Body of pancreas (tissue), 4 donors: ENCODE results near the gene PRR20A.
"Not testable (repeated sequence)": the region's sequence is repeated elsewhere in the genome, so short reads cannot be mapped to it uniquely, and the experiment has no call there.

ENCODE experiments used
- CTCF ChIP-seq, 7 experiments: fragments of 450-650 bp in 4 of 7; fragments of 200-600 bp in 3 of 7; sonication (generic) in 3 of 7; IDR thresholded peaks; one replicate each; pipeline ENCODE4 v1.5.1; 2016 to 2019; ENCODE audit warnings: antibody characterized with exemption in 7 of 7
- POLR2A ChIP-seq, 3 donors: fragments of 450-650 bp; IDR thresholded peaks; one replicate each; pipeline ENCODE4 v1.6.1; 2016; ENCODE audit warnings: antibody characterized with exemption in 3 of 3, mild to moderate bottlenecking in 2 of 3

GRCh38 chr13:57139781-57140180, 937 bp upstream of the PRR20A start:
- not testable (repeated sequence) for TF ChIP-seq CTCF, POLR2A (IDR thresholded peaks at IDR 0.05)
